Type B pancreatic cell (in vitro differentiated cells): ENCODE data around the gene ITGB1BP2. TPM values are rescaled to one million over a fixed set of nuclear protein-coding genes. Genes with fewer than 3 reads are reported as not detected.
"Not testable (repeated sequence)": the region's sequence is repeated elsewhere in the genome, so short reads cannot be mapped to it uniquely, and the experiment has no call there.

ENCODE experiments used
- DNase-seq: peaks from one replicate; pipeline ENCODE4 v3.0.0; 2021; ENCODE audit warnings: mixed read lengths; ENCODE audit not compliant: unreplicated experiment; ENCODE audit errors: extremely low spot score
- H3K27ac Mint-ChIP-seq: 2 replicates; pipeline ENCODE4 v1.8.0; 2021; ENCODE audit warnings: mild to moderate bottlenecking, mixed read lengths
- H3K27me3 Mint-ChIP-seq: 2 replicates; pipeline ENCODE4 v1.8.0; 2021; ENCODE audit warnings: mixed read lengths
- H3K36me3 Mint-ChIP-seq: 2 replicates; pipeline ENCODE4 v1.8.0; 2021; ENCODE audit warnings: mixed read lengths
- H3K4me1 Mint-ChIP-seq: one replicate; pipeline ENCODE4 v1.8.0; 2021; ENCODE audit warnings: mixed read lengths; ENCODE audit not compliant: unreplicated experiment
- H3K4me3 Mint-ChIP-seq: 2 replicates; pipeline ENCODE4 v1.8.0; 2021; ENCODE audit warnings: mild to moderate bottlenecking, mixed read lengths
- H3K9me3 Mint-ChIP-seq: 2 replicates; pipeline ENCODE4 v1.8.0; 2021; ENCODE audit warnings: mixed read lengths
- CTCF ChIP-seq: fragments of 200-600 bp; sonication (generic); conservative IDR thresholded peaks from 2 replicates; pipeline ENCODE4 v1.5.0; 2021; ENCODE audit warnings: antibody characterized with exemption, mild to moderate bottlenecking
- total RNA-seq: library from RNA; stranded (reverse); gene quantifications from 2 replicates; pipeline ENCODE4 v1.2.1, GENCODE V29; 2021; ENCODE audit warnings: low replicate concordance

Gene ITGB1BP2
- total RNA-seq, 1 donor from 2014 or later: 3.6 TPM

DNA sequence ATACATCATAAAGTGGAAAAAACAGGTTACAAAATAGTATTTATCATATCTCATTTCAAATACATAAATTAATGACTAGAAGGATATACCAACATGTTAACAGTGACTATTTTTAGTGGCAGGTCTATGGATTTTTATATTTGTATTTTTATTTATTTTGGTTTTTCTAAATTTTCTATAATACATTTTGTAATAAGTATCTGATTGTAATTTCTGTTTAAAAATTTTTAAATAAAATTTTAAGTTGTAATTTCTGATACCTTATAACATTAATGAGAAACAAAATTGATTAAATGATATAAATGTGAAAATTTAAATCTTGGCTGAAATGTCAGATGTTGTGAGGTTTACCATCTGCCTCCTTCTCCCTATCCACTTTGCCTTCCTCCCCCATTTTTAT lies 15.6 kb upstream of the ITGB1BP2 start:
- H3K27me3 Mint-ChIP-seq: no peaks in the 10 kb centered on the region
- no peaks in the 10 kb centered on the region for H3K4me1 Mint-ChIP-seq
- no peak for DNase-seq
- no peak overlapping the region for H3K27ac Mint-ChIP-seq
- no peaks in the 10 kb centered on the region for H3K36me3 Mint-ChIP-seq
- no peak for TF ChIP-seq CTCF
- no peaks in the 10 kb centered on the region for H3K9me3 Mint-ChIP-seq
- H3K4me3 Mint-ChIP-seq: peak overlapping the region; percentile 99

DNA sequence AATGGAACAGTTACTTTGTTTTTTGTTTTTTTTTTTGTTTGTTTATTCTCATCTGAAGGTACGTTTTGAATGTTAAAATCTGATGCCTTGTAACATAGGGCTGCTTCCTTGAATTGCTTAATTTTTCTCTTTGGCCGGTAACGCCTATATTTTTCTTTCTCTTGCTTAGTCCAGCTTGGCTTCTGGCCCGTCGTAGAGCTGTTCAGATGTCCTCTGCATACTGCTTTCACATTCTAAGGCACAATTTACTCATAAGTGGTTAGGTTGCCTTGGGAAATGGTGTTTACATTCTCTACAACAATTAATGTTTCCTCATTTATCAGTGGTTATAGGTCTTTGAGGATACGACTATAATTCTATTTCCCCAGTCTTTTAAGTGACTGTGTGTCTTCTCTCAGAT lies 10.2 kb upstream of the ITGB1BP2 start:
- no peak for TF ChIP-seq CTCF
- Mint-ChIP-seq H3K4me1 (no peaks in the 10 kb centered on the region), H3K4me3 (no peak overlapping the region), H3K27ac (no peak overlapping the region), H3K27me3 (no peaks in the 10 kb centered on the region), H3K9me3 (no peaks in the 10 kb centered on the region), H3K36me3 (peaks cover 15% of the 10 kb centered on the region)
- no peak for DNase-seq

DNA sequence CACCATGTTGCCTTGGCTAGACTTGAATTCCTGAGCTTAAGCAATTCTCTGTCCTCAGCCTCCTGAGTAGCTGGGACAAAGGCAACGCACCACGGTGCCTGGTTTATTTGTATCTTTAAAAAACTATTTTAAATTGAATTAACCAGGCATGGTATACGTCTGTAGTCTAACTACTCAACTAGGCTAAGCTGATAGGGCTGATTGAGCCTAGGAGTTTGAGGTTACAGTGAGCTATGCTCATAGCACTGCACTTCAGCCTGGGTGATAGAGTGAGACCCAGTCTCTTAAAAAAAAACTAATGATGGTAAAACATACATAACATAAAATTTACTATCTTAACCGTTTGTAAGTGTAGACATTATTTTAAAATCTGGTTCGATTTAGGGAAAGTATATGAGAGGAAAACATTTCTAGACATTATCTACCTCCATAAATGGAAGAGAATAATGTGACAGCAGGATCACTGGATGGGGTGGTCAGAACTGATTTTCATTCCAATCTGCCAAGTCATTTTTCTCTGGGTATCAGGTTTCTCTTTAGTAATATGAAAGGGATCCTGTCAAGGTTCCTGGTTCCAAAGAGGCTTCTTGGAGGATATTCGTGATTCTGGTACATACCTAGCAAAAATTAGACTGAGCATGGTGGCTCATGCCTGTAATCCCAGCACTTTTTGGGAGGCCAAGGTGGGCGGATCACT lies 8.7 kb upstream of the ITGB1BP2 start:
- Mint-ChIP-seq H3K9me3 (no peaks in the 10 kb centered on the region), H3K4me1 (no peaks in the 10 kb centered on the region), H3K27me3 (no peaks in the 10 kb centered on the region), H3K36me3 (peaks cover 24% of the 10 kb centered on the region), H3K27ac (no peak overlapping the region), H3K4me3 (no peak overlapping the region)
- TF ChIP-seq CTCF: no peak
- no peak for DNase-seq

- no peaks in the 10 kb centered on the region for H3K27me3 Mint-ChIP-seq
- no peak for TF ChIP-seq CTCF
- DNase-seq: no peak
- peaks cover 30% of the 10 kb centered on the region for H3K36me3 Mint-ChIP-seq
- no peak overlapping the region for H3K27ac Mint-ChIP-seq
- peaks cover 4% of the 10 kb centered on the region for H3K4me1 Mint-ChIP-seq
- no peak overlapping the region for H3K4me3 Mint-ChIP-seq
- no peaks in the 10 kb centered on the region for H3K9me3 Mint-ChIP-seq
Observed at GRCh38 chrX:71296806-71297205, 4.7 kb upstream of the ITGB1BP2 start.

DNA sequence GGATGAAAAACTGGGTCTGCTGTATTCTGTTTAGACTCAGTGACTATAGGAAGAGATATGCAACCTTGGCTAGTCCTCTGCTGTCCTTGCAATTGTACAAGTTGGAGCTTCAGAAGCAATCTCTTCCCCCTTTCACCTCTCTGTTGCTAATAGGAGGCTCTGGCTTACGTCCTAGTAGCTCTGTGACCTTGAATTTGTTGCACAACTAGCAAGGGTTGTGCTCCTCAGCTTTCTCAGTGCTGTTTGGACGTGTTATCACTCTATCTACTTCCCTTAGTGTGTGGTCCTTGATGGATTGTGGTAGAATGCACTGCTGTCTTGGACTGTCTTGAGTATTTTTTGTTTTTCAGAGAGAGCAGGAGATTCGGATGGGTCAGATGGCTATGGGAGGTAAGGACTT lies 3.4 kb upstream of the ITGB1BP2 start:
- Mint-ChIP-seq H3K9me3 (no peaks in the 10 kb centered on the region), H3K27me3 (no peaks in the 10 kb centered on the region), H3K4me3 (no peak overlapping the region), H3K27ac (no peak overlapping the region), H3K36me3 (peaks cover 27% of the 10 kb centered on the region), H3K4me1 (peaks cover 4% of the 10 kb centered on the region)
- DNase-seq: no peak
- no peak for TF ChIP-seq CTCF

DNA sequence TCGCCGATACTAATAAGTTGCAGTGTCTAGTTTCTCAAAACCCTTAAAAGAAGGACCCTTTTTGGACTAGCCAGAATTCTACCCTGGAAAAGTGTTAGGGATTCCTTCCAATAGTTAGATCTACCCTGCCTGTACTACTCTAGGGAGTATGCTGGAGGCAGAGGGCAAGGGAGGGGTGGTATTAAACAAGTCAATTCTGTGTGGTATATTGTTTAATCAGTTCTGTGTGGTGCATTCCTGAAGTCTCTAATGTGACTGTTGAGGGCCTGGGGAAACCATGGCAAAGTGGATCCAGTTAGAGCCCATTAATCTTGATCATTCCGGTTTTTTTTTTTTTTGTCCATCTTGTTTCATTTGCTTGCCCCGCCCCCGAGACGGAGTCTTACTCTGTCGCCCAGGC lies 1.5 kb upstream of the ITGB1BP2 start:
- not testable (repeated sequence) for H3K4me1 Mint-ChIP-seq, H3K27ac Mint-ChIP-seq, H3K4me3 Mint-ChIP-seq, DNase-seq, H3K9me3 Mint-ChIP-seq, H3K27me3 Mint-ChIP-seq
- H3K36me3 Mint-ChIP-seq: peaks cover 21% of the 10 kb centered on the region

DNA sequence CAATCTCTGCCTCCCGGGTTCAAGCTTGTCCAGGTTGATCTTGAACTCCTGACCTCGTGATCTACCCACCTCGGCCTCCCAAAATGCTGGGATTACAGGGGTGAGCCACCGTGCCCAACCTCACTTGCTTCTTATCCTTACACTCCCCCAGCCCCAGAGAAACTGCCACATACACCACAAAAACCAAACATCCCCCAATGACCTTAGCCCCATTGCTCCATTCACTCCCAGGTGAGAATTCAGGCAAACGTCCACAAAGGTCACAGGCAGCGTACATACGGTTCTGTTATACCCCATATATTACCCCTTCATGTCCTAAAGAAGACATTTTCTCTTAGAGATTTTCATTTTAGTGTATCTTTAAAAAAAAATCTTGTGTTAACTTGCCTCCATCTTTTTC lies 1.1 kb upstream of the ITGB1BP2 start:
- peaks cover 21% of the 10 kb centered on the region for H3K36me3 Mint-ChIP-seq
- H3K4me3 Mint-ChIP-seq, H3K9me3 Mint-ChIP-seq, H3K27ac Mint-ChIP-seq, DNase-seq, H3K4me1 Mint-ChIP-seq, H3K27me3 Mint-ChIP-seq: not testable (repeated sequence)
